Stimulated activated CD4-positive, alpha-beta T cell treated with anti-CD3 and anti-CD28 coated beads, Interleukin-4, amount 100 ng/mL, for 48 hours (primary cell): ENCODE results near the gene NELL2.

Experiments
- DNase-seq, 2 donors: peaks; one replicate each; pipeline ENCODE4 v3.0.0-alpha.2; 2020; ENCODE audit warnings: low read depth in 2 of 2

Gene NELL2

DNA sequence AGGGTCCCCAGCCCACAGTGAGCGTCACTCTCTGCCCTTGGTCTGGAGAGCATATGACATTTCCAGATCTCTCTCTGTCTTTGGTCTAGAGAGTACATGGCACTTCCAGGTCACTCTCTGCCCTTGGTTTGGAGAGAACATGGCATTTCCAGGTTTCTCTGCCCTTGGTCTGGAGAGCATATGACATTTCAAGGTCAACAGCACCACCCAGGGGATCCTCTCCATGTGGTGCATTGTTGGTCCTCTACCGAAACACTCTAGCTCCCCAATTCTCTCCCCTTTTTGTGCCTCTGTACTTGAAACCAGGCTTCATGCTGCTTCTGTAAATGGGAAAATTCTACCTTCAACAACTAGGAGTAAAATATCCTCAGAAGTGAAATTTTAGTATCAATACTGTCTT is 399.4 kb downstream of the NELL2 start:
- no peak for DNase-seq

- no peak for DNase-seq
These were observed 411.0 kb downstream of the NELL2 start for GRCh38 chr12:44465139-44465538.

DNA sequence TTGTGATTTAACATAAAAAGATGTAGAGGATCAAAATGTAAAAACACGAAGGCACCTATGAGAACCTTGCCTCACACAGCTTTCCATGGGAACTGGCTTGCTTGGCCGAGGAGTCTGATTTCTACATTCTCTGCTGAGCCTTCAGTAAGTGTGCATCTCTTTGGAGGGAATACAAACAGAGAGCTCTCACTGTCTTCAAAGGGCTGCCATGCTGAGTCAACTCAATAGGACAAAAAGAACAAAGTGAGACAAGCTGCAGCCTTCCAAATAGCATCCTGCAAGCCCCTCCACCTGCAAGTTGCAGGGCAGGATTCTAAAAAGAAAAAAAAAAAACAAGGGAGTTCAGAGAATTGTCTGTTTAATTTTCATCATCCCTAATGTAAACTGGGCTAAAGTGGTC is 411.9 kb downstream of the NELL2 start:
- no peak for DNase-seq

- DNase-seq, result no peak
These were observed 413.4 kb downstream of the NELL2 start for GRCh38 chr12:44462729-44463128.

DNA sequence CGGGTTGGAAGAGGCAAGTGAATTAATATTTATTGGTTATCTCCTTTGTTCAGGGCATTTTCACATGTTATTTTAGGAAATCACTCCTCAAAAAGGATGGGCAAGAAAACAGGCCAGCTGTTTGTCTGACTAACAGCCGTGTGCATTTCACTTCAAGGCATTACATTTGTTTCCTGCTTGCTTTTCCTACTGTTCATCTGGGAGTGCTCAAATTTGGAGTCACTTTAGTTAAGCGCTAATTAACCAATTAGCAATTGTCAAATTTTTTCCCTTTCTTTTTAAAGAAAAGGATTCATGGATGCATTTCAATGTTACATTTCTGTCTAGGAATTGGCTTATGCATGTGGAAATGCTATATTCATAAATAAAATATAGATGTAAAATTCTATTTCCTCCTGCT is 415.9 kb downstream of the NELL2 start:
- no peak for DNase-seq

DNA sequence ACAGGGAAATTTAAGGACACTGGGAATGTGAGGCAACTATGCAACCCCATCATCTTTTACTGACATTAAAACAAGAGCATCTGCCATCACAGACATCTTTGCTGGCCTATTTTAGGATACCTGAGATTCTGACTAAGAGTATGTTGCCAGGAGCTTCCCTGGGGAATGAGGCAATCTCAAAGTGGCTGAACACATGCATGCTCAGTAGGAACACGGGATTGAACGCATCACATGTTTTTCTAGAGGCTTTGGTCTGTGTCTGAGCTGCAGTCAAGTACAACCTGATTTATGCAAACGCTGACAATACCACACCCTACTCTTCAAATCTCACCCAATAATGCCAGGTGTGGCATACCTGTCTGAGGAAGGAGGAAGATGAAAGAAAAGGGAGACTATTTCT is 416.5 kb downstream of the NELL2 start:
- DNase-seq, result no peak
